MM.1S (cell line): ENCODE data around the gene SNX9.
"Not testable (repeated sequence)": the region's sequence is repeated elsewhere in the genome, so short reads cannot be mapped to it uniquely, and the experiment has no call there.

Experiments
- DNase-seq: peaks from one replicate; pipeline ENCODE4 v3.0.0-alpha.2; 2015
- H2AFZ ChIP-seq: fragments of 300-600 bp; sonication (generic); 2 replicates; pipeline ENCODE4 v1.6.0; 2016; ENCODE audit warnings: antibody characterized with exemption, low read length
- H3F3A ChIP-seq: fragments of 300-600 bp; sonication (generic); 2 replicates; pipeline ENCODE4 v1.6.1; 2016; ENCODE audit warnings: mild to moderate bottlenecking, antibody characterized with exemption, low read length, moderate library complexity, mixed read lengths; ENCODE audit not compliant: insufficient read depth
- H3K27ac ChIP-seq: fragments of 300-600 bp; sonication (generic); 2 replicates; pipeline ENCODE4 v1.5.1; 2016; ENCODE audit warnings: mild to moderate bottlenecking, low read length
- H3K27me3 ChIP-seq: fragments of 300-600 bp; sonication (generic); replicated peaks from 2 replicates; pipeline ENCODE4 v1.6.0; 2016; ENCODE audit warnings: low read length; ENCODE audit not compliant: insufficient read depth
- H3K36me3 ChIP-seq: fragments of 300-600 bp; sonication (generic); replicated peaks from 2 replicates; pipeline ENCODE4 v1.6.1; 2016; ENCODE audit warnings: mild to moderate bottlenecking, low read length, mixed read lengths; ENCODE audit not compliant: insufficient read depth
- H3K4me1 ChIP-seq: fragments of 300-600 bp; sonication (generic); 2 replicates; pipeline ENCODE4 v1.6.1; 2016; ENCODE audit warnings: low read length, mixed read lengths
- H3K4me2 ChIP-seq: fragments of 300-600 bp; sonication (generic); 2 replicates; pipeline ENCODE4 v1.6.0; 2016; ENCODE audit warnings: low read depth, low read length
- H3K4me3 ChIP-seq: fragments of 300-600 bp; sonication (generic); 2 replicates; pipeline ENCODE4 v1.5.1; 2016; ENCODE audit warnings: low read length, mixed read lengths
- H3K79me2 ChIP-seq: fragments of 300-600 bp; sonication (generic); 2 replicates; pipeline ENCODE4 v1.6.1; 2016; ENCODE audit warnings: mixed run types, low read length, mixed read lengths
- H3K9ac ChIP-seq: fragments of 300-600 bp; sonication (generic); 2 replicates; pipeline ENCODE4 v1.6.1; 2016; ENCODE audit warnings: low read length, mixed read lengths
- H3K9me2 ChIP-seq: fragments of 300-600 bp; sonication (generic); replicated peaks from 2 replicates; pipeline ENCODE4 v1.6.1; 2016; ENCODE audit warnings: mild to moderate bottlenecking, low read length, mixed read lengths; ENCODE audit not compliant: insufficient read depth
- H3K9me3 ChIP-seq: fragments of 300-600 bp; sonication (generic); replicated peaks from 2 replicates; pipeline ENCODE4 v1.6.1; 2016; ENCODE audit warnings: mild to moderate bottlenecking, low read length, mixed read lengths; ENCODE audit not compliant: insufficient read depth
- H4K20me1 ChIP-seq: fragments of 300-600 bp; sonication (generic); 2 replicates; pipeline ENCODE4 v1.6.1; 2016; ENCODE audit warnings: mild to moderate bottlenecking, low read length, moderate library complexity, mixed read lengths; ENCODE audit not compliant: insufficient read depth
- CTCF ChIP-seq: fragments of 300-600 bp; sonication (generic); IDR thresholded peaks from 2 replicates; pipeline ENCODE4 v1.5.1; 2016; ENCODE audit warnings: antibody characterized with exemption, low read length, mixed read lengths
- EZH2 ChIP-seq: fragments of 300-600 bp; sonication (generic); optimal IDR thresholded peaks from 2 replicates; pipeline ENCODE3; 2017; ENCODE audit warnings: low read depth, mild to moderate bottlenecking, antibody characterized with exemption, low read length, mixed read lengths
- EZH2phosphoT487 ChIP-seq: fragments of 300-600 bp; sonication (generic); IDR thresholded peaks from 2 replicates; pipeline ENCODE4 v1.6.1; 2018; ENCODE audit warnings: antibody characterized with exemption, low read length

Gene SNX9

GRCh38 chr6:157937318-157937717 is 114.3 kb downstream of the SNX9 start:
- H3K4me3 ChIP-seq = no peak overlapping the region
- H3K79me2 ChIP-seq = no peaks in the 10 kb centered on the region
- H3K9ac ChIP-seq = no peak overlapping the region
- H3K9me3 ChIP-seq = no peaks in the 10 kb centered on the region
- H3K27ac ChIP-seq = no peak overlapping the region
- H4K20me1 ChIP-seq = no peaks in the 10 kb centered on the region
- no peak overlapping the region for H3K4me2 ChIP-seq
- H3F3A ChIP-seq = no peaks in the 10 kb centered on the region
- H3K27me3 ChIP-seq = no peaks in the 10 kb centered on the region
- H3K9me2 ChIP-seq = no peaks in the 10 kb centered on the region
- H2AFZ ChIP-seq = no peak overlapping the region
- DNase-seq = no peak
- H3K36me3 ChIP-seq = no peaks in the 10 kb centered on the region
- no peaks in the 10 kb centered on the region for H3K4me1 ChIP-seq
- TF ChIP-seq EZH2phosphoT487 (no peak), CTCF (no peak), EZH2 (no peak)

GRCh38 chr6:157937916-157938315 is 114.9 kb downstream of the SNX9 start:
- H2AFZ ChIP-seq = no peak overlapping the region
- no peaks in the 10 kb centered on the region for H3K27me3 ChIP-seq
- no peak overlapping the region for H3K9ac ChIP-seq
- H3K4me1 ChIP-seq = no peaks in the 10 kb centered on the region
- H3F3A ChIP-seq = no peaks in the 10 kb centered on the region
- DNase-seq = no peak
- no peaks in the 10 kb centered on the region for H3K79me2 ChIP-seq
- H3K9me2 ChIP-seq = no peaks in the 10 kb centered on the region
- no peaks in the 10 kb centered on the region for H3K9me3 ChIP-seq
- TF ChIP-seq EZH2 (no peak), CTCF (no peak), EZH2phosphoT487 (no peak)
- H3K27ac ChIP-seq = no peak overlapping the region
- H4K20me1 ChIP-seq = no peaks in the 10 kb centered on the region
- H3K4me3 ChIP-seq = no peak overlapping the region
- H3K36me3 ChIP-seq = no peaks in the 10 kb centered on the region
- no peak overlapping the region for H3K4me2 ChIP-seq

- H3F3A ChIP-seq, H3K27ac ChIP-seq, H3K4me3 ChIP-seq, H3K4me1 ChIP-seq, H3K4me2 ChIP-seq, H3K9me2 ChIP-seq, H3K27me3 ChIP-seq, H3K9me3 ChIP-seq, H3K9ac ChIP-seq, H4K20me1 ChIP-seq, H2AFZ ChIP-seq, H3K79me2 ChIP-seq, DNase-seq, H3K36me3 ChIP-seq: not testable (repeated sequence)
These were observed 117.5 kb downstream of the SNX9 start for GRCh38 chr6:157940375-157941036.

- Histone ChIP-seq H3K27ac (no peak overlapping the region), H3K79me2 (no peaks in the 10 kb centered on the region), H3K4me2 (no peak overlapping the region), H3K36me3 (no peaks in the 10 kb centered on the region), H3K4me1 (no peaks in the 10 kb centered on the region), H3K9me3 (no peaks in the 10 kb centered on the region), H3K27me3 (no peaks in the 10 kb centered on the region), H4K20me1 (no peaks in the 10 kb centered on the region), H3K9me2 (no peaks in the 10 kb centered on the region), H3K9ac (no peak overlapping the region), H3K4me3 (no peak overlapping the region), H3F3A (no peaks in the 10 kb centered on the region), H2AFZ (no peak overlapping the region)
- no peak for TF ChIP-seq CTCF
- TF ChIP-seq EZH2phosphoT487 = no peak
- no peak for TF ChIP-seq EZH2
- no peak for DNase-seq
These were observed 118.2 kb downstream of the SNX9 start for GRCh38 chr6:157941101-157941863.
